K562 (cell line): ENCODE measurements around the gene MED29. TPM values are rescaled to one million over a fixed set of nuclear protein-coding genes. Genes with fewer than 3 reads are reported as not detected.

Source experiments
- ARHGAP35 ChIP-seq: fragments of 450-650 bp; IDR thresholded peaks from 2 replicates; pipeline ENCODE4 v1.6.1; 2018; ENCODE audit not compliant: partially characterized antibody
- ARID2 ChIP-seq: fragments of 450-650 bp; IDR thresholded peaks from 2 replicates; pipeline ENCODE4 v1.6.1; 2017; ENCODE audit warnings: antibody characterized with exemption, mild to moderate bottlenecking
- BDP1 ChIP-seq: IDR thresholded peaks from 3 replicates; pipeline ENCODE4 v1.6.1; 2011; ENCODE audit not compliant: insufficient read length, insufficient read depth
- BHLHE40 ChIP-seq: IDR thresholded peaks from 2 replicates; pipeline ENCODE4 v1.6.1; 2011; ENCODE audit warnings: low read length, improper control_type of control experiment
- E2F3 ChIP-seq: fragments of 250-450 bp; sonication (Bioruptor Pico); IDR thresholded peaks from 2 replicates; pipeline ENCODE4 v1.4.0; 2020; ENCODE audit warnings: mild to moderate bottlenecking
- EP400 ChIP-seq: fragments of 450-650 bp; IDR thresholded peaks from 2 replicates; pipeline ENCODE4 v1.6.1; 2017; ENCODE audit warnings: antibody characterized with exemption, mild to moderate bottlenecking, moderate library complexity
- EZH2 ChIP-seq: IDR thresholded peaks from 2 replicates; pipeline ENCODE4 v1.6.1; 2012; ENCODE audit warnings: low read depth, mild to moderate bottlenecking, inconsistent platforms, low read length, borderline replicate concordance
- FOXK1 ChIP-seq: sonication (generic); formaldehyde crosslinking; IDR thresholded peaks from 2 replicates; pipeline ENCODE4 v1.8.0; 2022; ENCODE audit warnings: missing genetic modification reagents, mild to moderate bottlenecking, borderline replicate concordance
- HDAC8 ChIP-seq: fragments of 450-650 bp; IDR thresholded peaks from 2 replicates; pipeline ENCODE4 v1.6.1; 2016; ENCODE audit warnings: mild to moderate bottlenecking, missing genetic modification characterization, moderate library complexity, missing compliant biosample characterization
- HNRNPLL ChIP-seq: fragments of 200-400 bp; formaldehyde crosslinking; IDR thresholded peaks from 2 replicates; pipeline ENCODE4 v1.6.1; 2017; ENCODE audit warnings: low read length, low read depth, mild to moderate bottlenecking; ENCODE audit not compliant: poor library complexity, severe bottlenecking
- KLF6 ChIP-seq: fragments of 250-450 bp; sonication (Bioruptor Pico); IDR thresholded peaks from 2 replicates; pipeline ENCODE4 v1.4.0; 2020; ENCODE audit warnings: mild to moderate bottlenecking, moderate library complexity, borderline replicate concordance
- LEF1 ChIP-seq: fragments of 450-650 bp; IDR thresholded peaks from 2 replicates; pipeline ENCODE4 v1.6.1; 2016; ENCODE audit warnings: mild to moderate bottlenecking
- NCOR1 ChIP-seq: fragments of 450-650 bp; IDR thresholded peaks from 2 replicates; pipeline ENCODE4 v1.6.1; 2016; ENCODE audit warnings: mild to moderate bottlenecking, moderate library complexity
- NFXL1 ChIP-seq: fragments of 450-650 bp; formaldehyde crosslinking; IDR thresholded peaks from 2 replicates; pipeline ENCODE4 v1.4.0; 2021; ENCODE audit warnings: mild to moderate bottlenecking
- NR1H2 ChIP-seq: sonication (generic); formaldehyde crosslinking; IDR thresholded peaks from 2 replicates; pipeline ENCODE4 v1.4.0; 2020; ENCODE audit warnings: mild to moderate bottlenecking, missing genetic modification reagents
- POLR2AphosphoS5 ChIP-seq: IDR thresholded peaks from 2 replicates; pipeline ENCODE4 v1.6.1; 2011; ENCODE audit warnings: mild to moderate bottlenecking, low read depth, low read length, moderate library complexity; ENCODE audit not compliant: control insufficient read depth, insufficient read depth
- RBM25 ChIP-seq: fragments of 200-400 bp; formaldehyde crosslinking; IDR thresholded peaks from 2 replicates; pipeline ENCODE4 v1.6.1; 2018; ENCODE audit warnings: low read length, low read depth, moderate library complexity; ENCODE audit not compliant: severe bottlenecking
- TGIF2 ChIP-seq: sonication (generic); formaldehyde crosslinking; IDR thresholded peaks from 2 replicates; pipeline ENCODE4 v1.8.1; 2022; ENCODE audit warnings: mild to moderate bottlenecking, missing genetic modification reagents, moderate library complexity
- TRIM28 ChIP-seq: fragments of 450-650 bp; IDR thresholded peaks from 2 replicates; pipeline ENCODE4 v1.6.1; 2017
- XRCC4 ChIP-seq: IDR thresholded peaks from one replicate; pipeline ENCODE4 v1.6.1; 2011; ENCODE audit not compliant: insufficient read depth, insufficient read length; ENCODE audit errors: extremely low read depth
- ZNF766 ChIP-seq: fragments of 200-800 bp; sonication (Bioruptor generic); conservative IDR thresholded peaks from 2 replicates; pipeline ENCODE4 v1.6.1; 2016; ENCODE audit warnings: missing genetic modification characterization, missing compliant biosample characterization
- ZZZ3 ChIP-seq: fragments of 450-650 bp; IDR thresholded peaks from 2 replicates; pipeline ENCODE4 v1.6.1; 2016; ENCODE audit warnings: antibody characterized with exemption, mild to moderate bottlenecking, moderate library complexity
- polyA plus RNA-seq, 8 experiments: library from polyadenylated mRNA; depleted of rRNA in 4 of 8; stranded (reverse) in 5 of 8; unstranded in 3 of 8; fragments of >200 nt; fragmentation: Nextera tagmentation in 2 of 8; fragmentation: Illumina TruSeq in 1 of 8; extraction: Ambion mirVana in 2 of 8; extraction: Trizol in 1 of 8; gene quantifications; 2 replicates each; pipeline versions ENCODE4 v1.2.1 to v1.2.3, GENCODE V29; 2011 to 2014; ENCODE audit warnings: inconsistent platforms in 1 of 8, missing spikeins in 1 of 8
- total RNA-seq, 7 experiments: library from RNA; depleted of rRNA in 6 of 7; stranded (reverse); fragments of >200 nt in 6 of 7; fragmentation: Illumina TruSeq in 2 of 7; extraction: Trizol in 2 of 7; gene quantifications; 2 replicates each; pipeline versions ENCODE4 v1.2.1 to v1.2.3, GENCODE V29; 2011 to 2021; ENCODE audit warnings: low replicate concordance in 1 of 7
- TF ChIP-seq, protein P1 (sequence below): fragments of 150-350 bp; IDR thresholded peaks from 2 replicates; pipeline ENCODE4 v1.6.1; 2014; ENCODE audit warnings: low read depth, mild to moderate bottlenecking, low read length, borderline replicate concordance
- TF ChIP-seq, protein P2 (sequence below): fragments of 250-450 bp; sonication (Bioruptor Pico); IDR thresholded peaks from 2 replicates; pipeline ENCODE4 v1.6.1; 2021; ENCODE audit warnings: mild to moderate bottlenecking
- TF ChIP-seq, protein P3 (sequence below): conservative IDR thresholded peaks from 2 replicates; pipeline ENCODE4 v1.6.1; 2011; ENCODE audit warnings: low read depth, mild to moderate bottlenecking, low read length; ENCODE audit not compliant: control insufficient read depth

MED29 gene
- total and polyA plus RNA-seq, 9 of the 15 experiments (the other 6 are each of a cell fraction or from before 2014, with no cell fraction given), result 1.8 to 22.6 (median 12.4) TPM

DNA sequence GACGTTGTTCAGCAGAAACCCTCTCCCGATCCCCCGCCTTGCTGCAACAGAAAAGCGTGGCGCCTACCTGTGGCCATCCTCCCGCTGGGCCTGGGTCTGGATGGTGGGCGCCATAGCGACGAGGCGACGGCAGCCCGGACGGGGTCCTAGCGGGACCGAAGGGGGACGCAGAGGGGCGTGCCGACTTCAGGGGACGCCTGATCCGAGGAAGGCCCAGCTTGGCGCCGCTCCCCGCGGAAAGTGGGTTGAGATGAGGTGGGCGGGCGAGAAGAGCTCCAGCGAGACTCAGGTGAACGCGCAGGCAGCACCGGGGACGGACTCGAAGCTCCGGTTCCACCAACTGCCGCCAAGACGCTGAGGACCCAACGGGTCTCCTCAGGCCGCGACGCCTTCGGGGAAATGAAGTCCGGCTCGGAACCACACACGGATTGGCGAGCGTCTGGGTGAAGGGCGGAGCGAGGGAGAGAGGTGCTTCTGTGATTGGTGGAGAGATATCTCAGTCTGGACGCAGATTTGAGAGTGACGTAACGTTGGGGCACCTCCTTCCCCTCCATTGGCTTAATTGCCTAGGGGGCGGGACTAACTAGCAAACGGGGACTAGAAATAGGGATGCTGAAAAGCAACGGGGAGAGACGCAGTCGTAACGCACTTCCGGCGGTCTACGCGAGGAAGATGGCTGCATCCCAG is at the start of gene MED29, which contains the start of gene PAF1 (continued):
- TF ChIP-seq, protein P1, sequence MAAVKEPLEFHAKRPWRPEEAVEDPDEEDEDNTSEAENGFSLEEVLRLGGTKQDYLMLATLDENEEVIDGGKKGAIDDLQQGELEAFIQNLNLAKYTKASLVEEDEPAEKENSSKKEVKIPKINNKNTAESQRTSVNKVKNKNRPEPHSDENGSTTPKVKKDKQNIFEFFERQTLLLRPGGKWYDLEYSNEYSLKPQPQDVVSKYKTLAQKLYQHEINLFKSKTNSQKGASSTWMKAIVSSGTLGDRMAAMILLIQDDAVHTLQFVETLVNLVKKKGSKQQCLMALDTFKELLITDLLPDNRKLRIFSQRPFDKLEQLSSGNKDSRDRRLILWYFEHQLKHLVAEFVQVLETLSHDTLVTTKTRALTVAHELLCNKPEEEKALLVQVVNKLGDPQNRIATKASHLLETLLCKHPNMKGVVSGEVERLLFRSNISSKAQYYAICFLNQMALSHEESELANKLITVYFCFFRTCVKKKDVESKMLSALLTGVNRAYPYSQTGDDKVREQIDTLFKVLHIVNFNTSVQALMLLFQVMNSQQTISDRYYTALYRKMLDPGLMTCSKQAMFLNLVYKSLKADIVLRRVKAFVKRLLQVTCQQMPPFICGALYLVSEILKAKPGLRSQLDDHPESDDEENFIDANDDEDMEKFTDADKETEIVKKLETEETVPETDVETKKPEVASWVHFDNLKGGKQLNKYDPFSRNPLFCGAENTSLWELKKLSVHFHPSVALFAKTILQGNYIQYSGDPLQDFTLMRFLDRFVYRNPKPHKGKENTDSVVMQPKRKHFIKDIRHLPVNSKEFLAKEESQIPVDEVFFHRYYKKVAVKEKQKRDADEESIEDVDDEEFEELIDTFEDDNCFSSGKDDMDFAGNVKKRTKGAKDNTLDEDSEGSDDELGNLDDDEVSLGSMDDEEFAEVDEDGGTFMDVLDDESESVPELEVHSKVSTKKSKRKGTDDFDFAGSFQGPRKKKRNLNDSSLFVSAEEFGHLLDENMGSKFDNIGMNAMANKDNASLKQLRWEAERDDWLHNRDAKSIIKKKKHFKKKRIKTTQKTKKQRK, result peak; percentile 85
- TF ChIP-seq ZZZ3 (no peak), EP400 (peak; percentile 90), POLR2AphosphoS5 (peak; percentile 91), FOXK1 (CRISPR knock-in tag) (peak; percentile 28; the same call in 1 of the 2 replicates), HNRNPLL (peak; percentile 71), EZH2 (no peak), TGIF2 (no peak), NCOR1 (no peak), TRIM28 (0 out of 2 replicates have a peak, but pooled peaks have one; percentile 31), BHLHE40 (no peak; the same call in 1 of the 2 replicates), XRCC4 (no peak), ARID2 (no peak), NFXL1 (CRISPR knock-in tag) (no peak), RBM25 (peak; percentile 69), BDP1 (no peak), HDAC8 (tag) (no peak), KLF6 (CRISPR knock-in tag) (no peak), E2F3 (CRISPR knock-in tag) (no peak), NR1H2 (no peak), ARHGAP35 (no peak), LEF1 (no peak), ZNF766 (CRISPR knock-in tag) (no peak; the same call in 1 of the 2 replicates)
- TF ChIP-seq, protein P2, sequence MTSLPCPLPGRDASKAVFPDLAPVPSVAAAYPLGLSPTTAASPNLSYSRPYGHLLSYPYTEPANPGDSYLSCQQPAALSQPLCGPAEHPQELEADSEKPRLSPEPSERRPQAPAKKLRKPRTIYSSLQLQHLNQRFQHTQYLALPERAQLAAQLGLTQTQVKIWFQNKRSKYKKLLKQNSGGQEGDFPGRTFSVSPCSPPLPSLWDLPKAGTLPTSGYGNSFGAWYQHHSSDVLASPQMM (CRISPR knock-in tag), result no peak
- TF ChIP-seq, protein P3, sequence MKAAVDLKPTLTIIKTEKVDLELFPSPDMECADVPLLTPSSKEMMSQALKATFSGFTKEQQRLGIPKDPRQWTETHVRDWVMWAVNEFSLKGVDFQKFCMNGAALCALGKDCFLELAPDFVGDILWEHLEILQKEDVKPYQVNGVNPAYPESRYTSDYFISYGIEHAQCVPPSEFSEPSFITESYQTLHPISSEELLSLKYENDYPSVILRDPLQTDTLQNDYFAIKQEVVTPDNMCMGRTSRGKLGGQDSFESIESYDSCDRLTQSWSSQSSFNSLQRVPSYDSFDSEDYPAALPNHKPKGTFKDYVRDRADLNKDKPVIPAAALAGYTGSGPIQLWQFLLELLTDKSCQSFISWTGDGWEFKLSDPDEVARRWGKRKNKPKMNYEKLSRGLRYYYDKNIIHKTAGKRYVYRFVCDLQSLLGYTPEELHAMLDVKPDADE, result no peak
